Neuronal stem cell (in vitro differentiated cells): Measurements from ENCODE around the gene MICAL3.
A peak's percentile ranks its signal among the peaks of the same experiment; 100 is the strongest.

Experiments
- DNase-seq: peaks from one replicate; pipeline ENCODE4 v3.0.0-alpha.2; 2013; ENCODE audit warnings: low spot score
- H2AFZ ChIP-seq: one replicate; pipeline ENCODE4 v1.6.1; 2013; ENCODE audit warnings: mild to moderate bottlenecking, low read length, inconsistent platforms
- H2AK5ac ChIP-seq: 2 replicates; pipeline ENCODE4 v1.6.1; 2013; ENCODE audit warnings: low read depth, mild to moderate bottlenecking, inconsistent platforms, low read length, moderate library complexity, mixed read lengths
- H2BK120ac ChIP-seq: 2 replicates; pipeline ENCODE4 v1.6.1; 2013; ENCODE audit warnings: low read depth, mild to moderate bottlenecking, inconsistent platforms, low read length, moderate library complexity, mixed read lengths
- H2BK12ac ChIP-seq: one replicate; pipeline ENCODE4 v1.6.1; 2013; ENCODE audit warnings: low read length, inconsistent platforms
- H2BK15ac ChIP-seq: 2 replicates; pipeline ENCODE4 v1.6.1; 2013; ENCODE audit warnings: mild to moderate bottlenecking, low read length, inconsistent platforms, mixed read lengths
- H2BK5ac ChIP-seq: one replicate; pipeline ENCODE4 v1.6.1; 2013; ENCODE audit warnings: inconsistent platforms, mild to moderate bottlenecking, low read length, moderate library complexity
- H3K14ac ChIP-seq: one replicate; pipeline ENCODE4 v1.6.1; 2013; ENCODE audit warnings: low read length, inconsistent platforms
- H3K18ac ChIP-seq: 2 replicates; pipeline ENCODE4 v1.6.1; 2013; ENCODE audit warnings: low read length, inconsistent platforms
- H3K23ac ChIP-seq: 2 replicates; pipeline ENCODE4 v1.6.1; 2013; ENCODE audit warnings: low read depth, mild to moderate bottlenecking, mixed read lengths, low read length, inconsistent platforms; ENCODE audit not compliant: poor library complexity
- H3K27ac ChIP-seq: replicated peaks from 3 replicates; pipeline ENCODE4 v1.5.1; 2013; ENCODE audit warnings: low read length, inconsistent platforms
- H3K27me3 ChIP-seq, 3 experiments: 2 replicates each; pipeline ENCODE4 v1.6.1; 2013; ENCODE audit warnings: low read length in 3 of 3, mild to moderate bottlenecking in 2 of 3, inconsistent platforms in 1 of 3, low read depth in 1 of 3, mixed read lengths in 1 of 3, moderate library complexity in 1 of 3; ENCODE audit not compliant: control insufficient read depth in 3 of 3, insufficient read depth in 3 of 3
- H3K36me3 ChIP-seq, 2 donors: replicated peaks in 1 of 2; 2 replicates each; pipeline ENCODE4 v1.6.1; 2013; ENCODE audit warnings: low read length in 2 of 2; ENCODE audit not compliant: control insufficient read depth in 2 of 2, insufficient read depth in 2 of 2
- H3K4ac ChIP-seq: 2 replicates; pipeline ENCODE4 v1.6.1; 2013; ENCODE audit warnings: inconsistent platforms, mild to moderate bottlenecking, low read length, moderate library complexity
- H3K4me1 ChIP-seq, 2 donors: 1 replicate in 1 of 2; 2 replicates in 1 of 2; pipeline ENCODE4 v1.6.1; 2013; ENCODE audit warnings: low read length in 2 of 2, low read depth in 1 of 2; ENCODE audit not compliant: control insufficient read depth in 2 of 2, insufficient read depth in 1 of 2
- H3K4me2 ChIP-seq: one replicate; pipeline ENCODE4 v1.6.1; 2013; ENCODE audit warnings: mild to moderate bottlenecking, low read length, inconsistent platforms; ENCODE audit not compliant: insufficient read depth, poor library complexity, severe bottlenecking
- H3K4me3 ChIP-seq, 2 donors: 2 replicates each; pipeline ENCODE4 v1.5.1; 2013; ENCODE audit warnings: low read length in 2 of 2, mild to moderate bottlenecking in 2 of 2, inconsistent platforms in 1 of 2, moderate library complexity in 1 of 2
- H3K79me1 ChIP-seq: one replicate; pipeline ENCODE4 v1.6.1; 2013; ENCODE audit warnings: low read depth, mild to moderate bottlenecking, inconsistent platforms, low read length, moderate library complexity
- H3K9ac ChIP-seq: one replicate; pipeline ENCODE4 v1.6.1; 2013; ENCODE audit warnings: mild to moderate bottlenecking, low read depth, low read length, inconsistent platforms; ENCODE audit not compliant: poor library complexity
- H3K9me3 ChIP-seq, 2 donors: replicated peaks in 1 of 2; 2 replicates each; pipeline versions ENCODE3 to v1.6.1; 2013; ENCODE audit warnings: low read length in 2 of 2, mild to moderate bottlenecking in 2 of 2, inconsistent platforms in 1 of 2, low read depth in 1 of 2, mixed read lengths in 1 of 2, moderate library complexity in 1 of 2; ENCODE audit not compliant: control insufficient read depth in 2 of 2, insufficient read depth in 1 of 2
- H4K8ac ChIP-seq: one replicate; pipeline ENCODE4 v1.6.1; 2013; ENCODE audit warnings: low read depth, mild to moderate bottlenecking, inconsistent platforms, low read length, moderate library complexity
- H4K91ac ChIP-seq: one replicate; pipeline ENCODE4 v1.6.1; 2013; ENCODE audit warnings: low read length, low read depth, mild to moderate bottlenecking, inconsistent platforms; ENCODE audit not compliant: poor library complexity
- WGBS, 2 donors: extraction: QIAGEN DNeasy Blood & Tissue Kit; methylation state at CpG; one replicate each; pipeline ENCODE4 v1.1.7; 2013; ENCODE audit warnings: missing lambda C conversion rate in 2 of 2, mixed read lengths in 1 of 2; ENCODE audit not compliant: insufficient read length in 2 of 2, insufficient replicate concordance in 1 of 2; ENCODE audit errors: extremely low coverage in 2 of 2; 5-methylcytosine and 5-hydroxymethylcytosine counted together

MICAL3 gene

DNA sequence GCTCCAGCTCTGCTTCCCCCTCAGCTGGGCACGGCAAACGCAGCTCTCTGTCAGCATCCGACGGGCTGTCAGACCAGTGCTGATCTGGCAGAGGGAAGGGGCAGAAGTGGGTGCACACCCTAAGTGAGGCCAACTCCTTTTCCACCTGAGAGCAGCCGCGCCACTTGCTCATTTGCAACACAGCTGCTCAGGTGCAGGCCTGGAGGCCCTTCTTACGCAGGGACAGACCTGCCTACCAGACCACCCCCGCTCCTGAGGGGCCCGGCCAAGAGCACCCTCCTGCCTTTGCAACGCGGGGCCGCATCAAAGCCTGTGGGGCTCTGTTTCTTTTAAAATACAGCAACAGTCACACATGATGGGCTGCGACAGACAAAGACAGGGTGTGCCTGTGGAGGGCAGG is 202.3 kb downstream of the MICAL3 start:
- no peaks in the 10 kb centered on the region for H3K27me3 ChIP-seq
- H3K14ac ChIP-seq: no peak overlapping the region
- H3K4ac ChIP-seq: no peak overlapping the region
- no peaks in the 10 kb centered on the region for H3K79me1 ChIP-seq
- no peak overlapping the region for H4K8ac ChIP-seq
- no peak overlapping the region for H3K4me2 ChIP-seq
- no peak overlapping the region for H3K9ac ChIP-seq
- no peak for DNase-seq
- no CpG with 5 or more reads among the region's 13 CpGs for WGBS, 2 donors
- H2AK5ac ChIP-seq: no peak overlapping the region
- H2BK120ac ChIP-seq: no peak overlapping the region
- no peak overlapping the region for H3K27ac ChIP-seq
- peak overlapping the region; percentile 59 for H2BK5ac ChIP-seq
- H3K23ac ChIP-seq: peak overlapping the region; percentile 4
- no peak overlapping the region for H4K91ac ChIP-seq
- no peaks in the 10 kb centered on the region for H3K4me1 ChIP-seq
- no peaks in the 10 kb centered on the region for H3K9me3 ChIP-seq
- H2BK12ac ChIP-seq: no peak overlapping the region
- H3K4me3 ChIP-seq: peak overlapping the region in 1 of 2 donors; percentile 12
- H3K18ac ChIP-seq: no peak overlapping the region
- H2AFZ ChIP-seq: no peak overlapping the region
- no peak overlapping the region for H2BK15ac ChIP-seq
- H3K36me3 ChIP-seq: peaks cover 2 to 23% of the 10 kb centered on the region in 2 donors

DNA sequence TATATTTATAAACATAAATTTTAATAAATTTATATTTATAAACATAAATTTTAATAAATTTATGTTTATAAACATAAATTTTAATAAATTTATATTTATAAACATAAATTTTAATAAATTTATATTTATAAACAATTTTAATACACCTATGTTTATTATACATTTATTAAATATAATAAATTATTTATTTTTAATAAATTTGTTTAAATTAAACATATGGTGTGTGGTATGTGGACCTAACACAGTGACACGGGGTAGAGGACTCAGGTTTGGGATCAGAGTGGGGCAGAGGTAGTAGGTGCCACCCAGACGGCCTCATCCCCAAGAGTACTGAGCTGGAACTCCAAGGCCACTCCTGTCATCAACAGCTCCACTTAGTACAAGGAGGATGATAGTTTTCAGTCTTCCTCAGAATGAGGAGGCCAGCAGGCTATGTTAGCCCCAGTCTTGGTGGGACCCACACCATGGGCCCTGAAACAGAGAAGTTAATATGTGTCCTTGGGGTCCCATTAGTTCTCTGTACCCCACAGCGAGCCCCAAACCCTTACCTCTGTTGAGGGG is 203.4 kb downstream of the MICAL3 start:
- H3K79me1 ChIP-seq: no peaks in the 10 kb centered on the region
- peaks cover 4 to 28% of the 10 kb centered on the region in 2 donors for H3K36me3 ChIP-seq
- H3K27me3 ChIP-seq: no peaks in the 10 kb centered on the region
- H2BK15ac ChIP-seq: no peak overlapping the region
- H2BK12ac ChIP-seq: no peak overlapping the region
- H2BK5ac ChIP-seq: no peak overlapping the region
- no peak overlapping the region for H2AK5ac ChIP-seq
- no peak overlapping the region for H4K8ac ChIP-seq
- H2AFZ ChIP-seq: no peak overlapping the region
- H3K18ac ChIP-seq: no peak overlapping the region
- H3K23ac ChIP-seq: no peak overlapping the region
- H3K4me1 ChIP-seq: no peaks in the 10 kb centered on the region
- no peak overlapping the region for H3K4me2 ChIP-seq
- H3K9ac ChIP-seq: no peak overlapping the region
- H3K14ac ChIP-seq: no peak overlapping the region
- no peak overlapping the region for H4K91ac ChIP-seq
- H2BK120ac ChIP-seq: no peak overlapping the region
- H3K4ac ChIP-seq: no peak overlapping the region
- WGBS, 2 donors: no CpG with 5 or more reads among the region's 3 CpGs
- no peak for DNase-seq
- no peaks in the 10 kb centered on the region for H3K9me3 ChIP-seq
- H3K27ac ChIP-seq: no peak overlapping the region
- no peak overlapping the region for H3K4me3 ChIP-seq

DNA sequence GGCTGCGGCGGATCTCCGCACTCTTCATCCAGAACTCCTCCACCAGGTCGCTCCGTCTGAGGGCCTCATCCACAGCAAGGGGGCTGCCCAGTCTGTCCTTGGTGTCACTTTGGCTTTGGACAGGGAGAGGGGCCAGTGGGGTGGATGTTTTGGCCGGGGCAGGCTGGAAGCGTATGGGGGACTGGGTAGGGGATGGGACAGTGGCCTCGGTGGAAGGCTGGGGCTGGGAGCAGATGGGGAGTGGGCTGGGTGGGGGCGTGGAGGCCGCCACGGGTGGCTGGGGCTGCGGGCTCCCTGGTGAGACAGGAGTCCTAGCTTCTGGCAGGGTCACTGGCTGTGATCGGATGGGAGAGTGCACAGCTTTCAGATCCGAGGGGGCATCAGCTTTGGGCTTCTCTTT is 205.7 kb downstream of the MICAL3 start:
- Histone ChIP-seq H3K23ac (peak overlapping the region; percentile 17), H3K4me2 (no peak overlapping the region), H3K27ac (no peak overlapping the region), H3K14ac (no peak overlapping the region), H3K79me1 (no peaks in the 10 kb centered on the region), H3K4me3 (no peak overlapping the region), H4K8ac (no peak overlapping the region), H2BK12ac (no peak overlapping the region), H3K9me3 (no peaks in the 10 kb centered on the region), H3K9ac (peak overlapping the region; percentile 9), H2BK15ac (no peak overlapping the region), H2AK5ac (no peak overlapping the region), H3K18ac (no peak overlapping the region), H3K36me3 (peaks cover 10 to 39% of the 10 kb centered on the region in 2 donors), H2BK120ac (no peak overlapping the region), H3K4ac (no peak overlapping the region), H4K91ac (no peak overlapping the region), H3K27me3 (no peaks in the 10 kb centered on the region), H2AFZ (no peak overlapping the region), H3K4me1 (no peaks in the 10 kb centered on the region), H2BK5ac (no peak overlapping the region)
- no peak for DNase-seq
- no CpG with 5 or more reads among the region's 14 CpGs for WGBS, 2 donors

DNA sequence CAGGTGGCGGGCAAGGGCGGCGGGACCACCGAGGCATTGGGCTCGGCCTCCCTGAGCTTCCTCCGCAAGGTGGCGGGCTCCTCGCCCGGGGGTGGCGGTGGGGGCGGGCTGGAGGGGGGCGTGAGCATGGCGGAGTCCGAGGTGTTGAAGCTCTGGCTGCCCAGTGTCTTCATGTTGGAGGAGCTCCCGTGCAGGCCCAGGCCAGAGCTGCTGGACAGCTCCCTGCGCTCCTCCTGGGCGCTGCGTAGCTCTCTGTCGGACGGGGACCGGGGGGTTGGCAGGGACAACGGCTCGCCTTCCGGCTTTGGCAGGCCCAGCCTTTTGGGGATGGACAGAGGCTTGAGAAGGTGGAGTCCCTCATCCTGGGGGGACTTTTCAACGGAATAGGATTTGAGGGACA is 206.2 kb downstream of the MICAL3 start:
- H3K4me1 ChIP-seq: no peaks in the 10 kb centered on the region
- no CpG with 5 or more reads among the region's 25 CpGs for WGBS, 2 donors
- no peak overlapping the region for H4K91ac ChIP-seq
- H3K4me2 ChIP-seq: no peak overlapping the region
- H2BK5ac ChIP-seq: no peak overlapping the region
- H2BK15ac ChIP-seq: no peak overlapping the region
- H3K27ac ChIP-seq: no peak overlapping the region
- no peaks in the 10 kb centered on the region for H3K9me3 ChIP-seq
- H3K79me1 ChIP-seq: no peaks in the 10 kb centered on the region
- H2BK120ac ChIP-seq: no peak overlapping the region
- no peak overlapping the region for H3K4me3 ChIP-seq
- DNase-seq: no peak
- H3K36me3 ChIP-seq: peaks cover 11 to 39% of the 10 kb centered on the region in 2 donors
- no peak overlapping the region for H2AK5ac ChIP-seq
- no peak overlapping the region for H2BK12ac ChIP-seq
- H3K18ac ChIP-seq: no peak overlapping the region
- peak overlapping the region; percentile 9 for H3K9ac ChIP-seq
- H3K4ac ChIP-seq: no peak overlapping the region
- H4K8ac ChIP-seq: no peak overlapping the region
- no peak overlapping the region for H2AFZ ChIP-seq
- H3K27me3 ChIP-seq: no peaks in the 10 kb centered on the region
- H3K14ac ChIP-seq: no peak overlapping the region
- H3K23ac ChIP-seq: peak overlapping the region; percentile 17
